GM19099 (cell line): ENCODE measurements around the gene CPXM2.

Source experiments
- POLR2A ChIP-seq: IDR thresholded peaks from 3 replicates; pipeline ENCODE4 v1.6.1; 2011; ENCODE audit warnings: low read depth; ENCODE audit not compliant: insufficient read length; ENCODE audit errors: extremely low read depth

The CPXM2 gene

DNA sequence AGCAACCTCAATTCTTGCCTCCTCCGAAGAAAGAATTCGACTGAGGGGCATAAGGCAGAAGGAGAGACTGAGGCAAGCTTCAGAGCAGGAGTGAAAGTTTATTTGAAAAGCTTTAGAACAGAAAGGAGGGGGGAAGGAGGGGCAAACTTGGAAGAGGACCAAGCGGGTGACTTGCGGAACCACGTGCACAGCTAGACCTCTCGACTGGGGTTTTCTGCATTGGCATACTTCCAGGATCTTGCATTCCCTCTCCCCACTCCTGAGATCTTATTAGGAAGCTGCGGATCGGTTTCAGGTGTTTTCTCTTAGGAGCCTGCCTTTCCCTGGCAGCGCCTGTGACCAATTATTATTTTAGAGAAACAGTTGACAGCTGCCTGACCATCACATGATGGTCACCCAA is 20.3 kb upstream of the CPXM2 start:
- TF ChIP-seq POLR2A, result no peak

DNA sequence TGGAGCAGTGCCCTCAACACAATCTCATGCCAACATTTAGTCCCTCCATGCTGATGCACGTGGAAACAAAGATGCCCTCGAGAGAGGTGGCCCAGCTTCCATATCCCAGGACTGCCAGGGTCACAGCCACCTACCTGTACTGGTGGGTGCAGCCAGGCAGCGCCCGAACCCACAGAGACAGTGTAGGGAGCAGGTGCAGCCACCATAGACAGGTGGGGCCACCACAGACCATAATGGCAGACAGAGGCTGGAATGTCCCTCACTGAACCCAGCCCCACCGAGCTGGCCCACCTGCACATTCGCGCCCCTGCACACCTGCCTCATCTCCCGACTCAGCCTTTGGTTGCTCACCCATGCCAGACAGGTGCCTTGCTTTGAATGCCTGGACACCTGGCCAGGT is 18.3 kb upstream of the CPXM2 start:
- TF ChIP-seq POLR2A, result no peak

- no peak for TF ChIP-seq POLR2A
Observed at GRCh38 chr10:123909426-123909825, 17.8 kb upstream of the CPXM2 start.

DNA sequence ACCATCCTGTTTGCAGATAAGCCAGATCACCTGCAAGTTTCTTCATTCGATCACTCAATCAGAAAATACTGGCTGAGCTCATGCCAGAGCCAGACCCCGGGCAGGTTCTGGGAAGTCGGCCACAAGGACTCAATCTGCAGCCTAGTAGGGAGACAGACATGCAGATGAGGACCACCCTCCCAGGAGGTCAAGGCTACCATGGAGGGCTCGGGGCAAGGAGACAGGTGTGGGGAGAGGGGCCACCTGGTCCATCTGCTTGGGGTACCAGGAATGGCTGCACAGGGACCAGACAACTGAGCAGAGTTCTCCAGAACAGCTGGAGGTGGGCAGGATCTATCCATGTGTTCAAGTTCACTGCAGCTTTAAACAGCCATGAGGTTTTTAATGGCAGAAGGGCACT is 16.8 kb upstream of the CPXM2 start:
- no peak for TF ChIP-seq POLR2A

GRCh38 chr10:123906884-123907652 is 15.5 kb upstream of the CPXM2 start:
- no peak for TF ChIP-seq POLR2A

GRCh38 chr10:123906296-123906695 is 14.7 kb upstream of the CPXM2 start:
- no peak for TF ChIP-seq POLR2A

DNA sequence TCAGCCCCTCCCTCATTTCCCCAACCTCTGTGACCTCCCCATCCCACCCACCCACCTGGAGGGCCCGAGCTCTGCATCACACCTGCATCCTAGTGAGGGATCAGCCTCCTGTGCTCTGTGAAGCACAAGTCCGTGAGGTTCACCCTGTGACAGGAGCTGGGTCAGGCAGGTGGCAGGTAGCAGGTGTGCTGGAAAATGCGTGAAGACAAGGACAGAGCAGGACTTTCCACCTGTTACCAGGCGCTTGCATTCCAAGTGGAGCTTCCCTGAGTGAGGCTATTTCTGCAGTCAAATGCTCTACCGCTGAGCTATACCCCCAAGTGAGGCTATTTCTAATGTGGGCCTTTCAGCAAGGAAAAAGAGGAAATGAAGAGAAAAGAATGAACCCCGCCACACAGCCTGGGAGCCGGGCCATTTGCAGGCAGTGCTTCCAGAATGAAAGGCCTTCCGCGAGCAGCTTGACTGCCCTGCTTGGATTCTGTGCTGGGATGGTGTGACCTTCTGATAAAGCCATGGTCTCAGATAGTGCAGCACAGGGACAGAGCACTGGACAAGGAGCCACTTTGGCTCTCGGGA is 13.3 kb upstream of the CPXM2 start:
- no peak for TF ChIP-seq POLR2A

- TF ChIP-seq POLR2A, result no peak
Observed at GRCh38 chr10:123903621-123904020, 12.0 kb upstream of the CPXM2 start.

DNA sequence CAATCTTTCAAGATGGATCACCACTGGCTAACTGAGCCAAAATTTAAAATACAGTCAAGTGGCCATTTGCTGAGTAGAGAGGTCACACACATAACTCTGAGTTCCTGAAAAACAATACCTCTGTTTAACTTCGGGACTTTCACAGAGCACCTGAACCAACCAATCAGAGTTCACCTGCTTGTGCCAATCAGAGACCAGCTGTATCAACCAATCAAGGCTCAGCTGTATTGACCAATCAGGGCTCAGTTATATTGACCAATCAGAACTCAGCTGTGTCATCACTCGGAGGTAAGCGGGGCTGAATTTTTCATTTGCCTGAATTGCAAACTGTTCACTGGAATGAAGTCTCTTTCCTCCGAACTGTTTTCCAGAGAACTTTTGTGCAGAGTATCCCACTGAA is 10.0 kb upstream of the CPXM2 start:
- TF ChIP-seq POLR2A, result no peak

DNA sequence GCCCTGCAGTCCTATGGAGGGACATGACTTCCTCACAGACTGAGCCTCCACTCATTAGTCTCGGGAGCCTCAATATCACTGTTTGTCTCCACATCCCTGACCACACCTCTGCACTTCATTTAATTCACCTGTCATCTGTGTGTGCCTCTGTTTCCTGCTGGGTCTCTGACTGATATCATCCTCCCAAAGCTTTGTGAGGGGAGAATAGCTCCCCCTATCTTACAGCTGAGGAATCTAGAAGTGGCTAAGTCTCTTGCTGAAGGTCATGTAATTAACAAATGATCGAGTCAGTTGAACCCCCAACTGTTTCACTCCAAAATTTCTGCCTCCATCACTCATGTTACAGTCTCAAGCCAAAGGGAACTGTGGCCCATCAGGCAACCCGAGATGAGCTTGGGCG is 5.5 kb upstream of the CPXM2 start:
- no peak for TF ChIP-seq POLR2A

DNA sequence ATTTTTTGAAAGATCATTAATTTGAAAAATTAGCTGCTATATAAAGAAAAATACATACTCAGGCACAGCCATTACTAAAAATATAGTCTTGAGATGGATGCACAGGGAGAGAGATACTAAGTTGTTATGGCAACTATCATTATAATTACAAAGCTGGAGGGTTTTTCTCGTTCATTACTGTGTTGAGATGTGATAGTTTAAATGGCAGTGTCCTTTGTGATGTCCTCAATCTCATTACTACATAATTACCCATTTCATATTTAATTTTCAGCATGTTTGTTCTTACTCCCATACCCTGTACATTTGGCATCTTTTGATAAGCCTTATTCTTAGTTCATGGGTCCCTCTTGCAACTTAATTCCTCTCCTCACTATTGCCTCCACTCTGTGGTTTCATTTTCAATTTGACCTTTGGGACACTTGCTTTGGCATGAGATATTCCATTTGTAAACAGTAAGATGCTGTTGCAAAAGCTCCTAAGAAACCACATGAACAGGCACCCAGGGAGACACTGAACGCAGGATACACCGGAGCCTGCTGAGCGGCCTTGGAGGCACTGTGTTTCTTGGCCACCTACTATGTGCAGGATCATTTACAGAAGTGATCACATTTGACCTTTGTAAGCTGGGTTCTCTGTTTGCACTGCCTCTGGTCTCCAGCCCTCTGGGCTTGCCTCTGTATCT is 4.8 kb upstream of the CPXM2 start:
- TF ChIP-seq POLR2A, result no peak

- TF ChIP-seq POLR2A, result no peak
Observed at GRCh38 chr10:123893651-123894050, 2.0 kb upstream of the CPXM2 start.

DNA sequence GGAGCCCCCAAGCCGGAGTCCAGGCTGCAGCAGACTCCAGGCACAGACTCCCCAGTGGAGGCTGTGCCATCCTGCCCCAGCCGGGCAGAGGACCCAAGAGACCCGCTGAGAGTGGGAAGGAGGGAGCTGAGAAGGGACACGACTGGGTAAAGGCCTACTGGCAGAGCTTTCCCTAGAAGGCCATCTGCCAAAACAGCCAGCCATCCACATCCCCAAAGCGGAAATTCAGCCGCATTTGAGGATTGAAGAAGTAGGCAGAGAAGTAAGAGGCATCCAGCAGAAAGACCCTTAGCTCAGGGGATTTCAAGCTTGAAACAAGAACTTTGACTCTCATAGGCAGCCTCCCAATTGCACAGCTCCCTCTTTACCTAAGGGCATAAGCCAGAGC is 857 bp downstream of the CPXM2 start:
- no peak for TF ChIP-seq POLR2A

DNA sequence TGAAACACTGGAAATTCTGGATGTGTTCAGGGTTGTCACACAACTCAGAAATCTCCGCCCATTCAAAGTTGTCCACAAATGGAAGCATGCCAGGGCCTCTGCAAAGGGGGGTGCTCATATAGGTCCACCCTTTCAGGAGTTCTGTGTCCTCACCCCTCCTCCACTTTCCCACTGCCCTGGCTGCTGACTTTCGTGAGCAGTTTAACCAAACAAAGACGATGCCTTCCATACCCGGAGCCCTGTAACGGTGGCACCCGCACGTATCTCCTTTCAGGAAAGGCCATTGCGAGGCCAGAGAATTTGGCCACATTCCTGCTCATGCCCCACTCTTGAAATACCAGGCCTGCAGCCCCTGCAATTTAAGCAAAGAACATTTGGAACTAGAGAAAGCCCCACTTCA is 1.4 kb downstream of the CPXM2 start:
- TF ChIP-seq POLR2A, result no peak

DNA sequence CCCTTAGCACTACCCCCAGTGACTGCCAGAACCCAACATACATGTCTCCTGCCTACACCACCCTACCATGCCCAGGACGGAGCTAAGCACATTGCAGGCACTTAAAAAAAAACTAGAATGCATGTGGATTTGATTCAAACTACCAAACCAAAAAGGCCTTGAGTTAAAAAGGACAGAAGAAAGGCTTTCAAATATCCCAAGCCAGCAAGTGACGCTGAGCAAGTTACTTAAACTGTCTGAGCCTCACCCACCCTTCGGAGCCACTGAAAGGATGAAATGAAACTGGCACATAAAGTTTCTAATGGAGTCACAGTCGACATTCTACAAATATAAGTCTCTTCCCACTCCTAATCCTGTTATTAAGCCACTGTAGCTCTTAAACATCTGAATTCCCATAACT is 1.8 kb downstream of the CPXM2 start:
- TF ChIP-seq POLR2A, result no peak

GRCh38 chr10:123888751-123889150 is 2.9 kb downstream of the CPXM2 start:
- TF ChIP-seq POLR2A, result no peak

GRCh38 chr10:123888256-123888655 is 3.4 kb downstream of the CPXM2 start:
- TF ChIP-seq POLR2A, result no peak

GRCh38 chr10:123886292-123886691 is 5.3 kb downstream of the CPXM2 start:
- TF ChIP-seq POLR2A, result no peak
